ENCODE results near the gene P2RX3. TPM values are rescaled to one million over a fixed set of nuclear protein-coding genes. Genes with fewer than 3 reads are reported as not detected.

Gene P2RX3
- total RNA-seq, 1 donor, result not detected

DNA sequence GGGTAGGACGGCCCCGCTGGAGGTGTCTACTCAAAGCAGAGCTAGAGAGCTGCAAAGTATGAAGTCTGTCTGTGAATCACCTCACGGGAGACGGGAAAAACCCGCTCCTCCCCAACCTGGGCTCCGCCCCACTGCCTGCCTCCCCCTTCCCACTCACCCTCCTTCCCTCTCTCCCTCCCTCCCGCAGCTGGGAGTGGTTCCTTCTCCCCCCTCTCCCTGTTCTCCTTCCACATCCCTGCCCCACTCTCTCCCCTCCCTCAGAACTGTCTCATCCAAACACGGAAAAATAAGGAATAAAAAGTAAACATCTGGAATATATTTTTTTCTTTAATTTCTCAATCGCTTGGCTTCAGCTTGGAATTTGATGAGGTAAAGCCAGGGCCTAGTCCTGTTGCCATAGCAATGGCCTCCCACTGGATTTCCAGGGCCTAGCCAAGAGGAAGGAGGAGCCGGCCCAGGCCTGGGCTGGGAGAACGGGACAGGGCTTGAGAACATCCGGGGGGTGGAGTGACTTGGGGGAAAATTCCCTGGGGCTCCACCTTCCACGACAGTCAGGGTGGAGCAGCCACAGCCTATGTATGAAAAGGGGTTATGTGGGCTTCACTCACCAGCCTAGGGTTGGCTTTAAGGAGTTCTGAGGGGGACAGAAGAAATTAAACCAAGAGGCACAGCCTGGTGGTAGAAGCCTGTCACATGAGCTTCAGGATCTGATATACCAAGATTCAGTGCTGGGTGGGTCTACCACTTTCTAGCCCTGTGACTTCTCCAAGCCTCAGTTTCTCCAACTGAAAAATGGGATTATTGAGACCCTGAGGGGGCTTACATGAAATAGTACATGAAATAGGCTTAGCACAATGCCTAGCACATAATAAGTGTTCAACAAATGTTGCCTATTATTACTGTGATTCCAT, 15.6 kb upstream of the P2RX3 start:
- DNase-seq (ENCODE audit: low read depth), result peak; percentile 99
- H3K4me3 ChIP-seq (ENCODE audit: low read depth, low read length), result peak overlapping the region; percentile 91
- TF ChIP-seq, protein P1, sequence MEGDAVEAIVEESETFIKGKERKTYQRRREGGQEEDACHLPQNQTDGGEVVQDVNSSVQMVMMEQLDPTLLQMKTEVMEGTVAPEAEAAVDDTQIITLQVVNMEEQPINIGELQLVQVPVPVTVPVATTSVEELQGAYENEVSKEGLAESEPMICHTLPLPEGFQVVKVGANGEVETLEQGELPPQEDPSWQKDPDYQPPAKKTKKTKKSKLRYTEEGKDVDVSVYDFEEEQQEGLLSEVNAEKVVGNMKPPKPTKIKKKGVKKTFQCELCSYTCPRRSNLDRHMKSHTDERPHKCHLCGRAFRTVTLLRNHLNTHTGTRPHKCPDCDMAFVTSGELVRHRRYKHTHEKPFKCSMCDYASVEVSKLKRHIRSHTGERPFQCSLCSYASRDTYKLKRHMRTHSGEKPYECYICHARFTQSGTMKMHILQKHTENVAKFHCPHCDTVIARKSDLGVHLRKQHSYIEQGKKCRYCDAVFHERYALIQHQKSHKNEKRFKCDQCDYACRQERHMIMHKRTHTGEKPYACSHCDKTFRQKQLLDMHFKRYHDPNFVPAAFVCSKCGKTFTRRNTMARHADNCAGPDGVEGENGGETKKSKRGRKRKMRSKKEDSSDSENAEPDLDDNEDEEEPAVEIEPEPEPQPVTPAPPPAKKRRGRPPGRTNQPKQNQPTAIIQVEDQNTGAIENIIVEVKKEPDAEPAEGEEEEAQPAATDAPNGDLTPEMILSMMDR (IDR thresholded peaks at IDR 0.05; ENCODE audit: insufficient read depth, low read length), result peak; percentile 27

DNA sequence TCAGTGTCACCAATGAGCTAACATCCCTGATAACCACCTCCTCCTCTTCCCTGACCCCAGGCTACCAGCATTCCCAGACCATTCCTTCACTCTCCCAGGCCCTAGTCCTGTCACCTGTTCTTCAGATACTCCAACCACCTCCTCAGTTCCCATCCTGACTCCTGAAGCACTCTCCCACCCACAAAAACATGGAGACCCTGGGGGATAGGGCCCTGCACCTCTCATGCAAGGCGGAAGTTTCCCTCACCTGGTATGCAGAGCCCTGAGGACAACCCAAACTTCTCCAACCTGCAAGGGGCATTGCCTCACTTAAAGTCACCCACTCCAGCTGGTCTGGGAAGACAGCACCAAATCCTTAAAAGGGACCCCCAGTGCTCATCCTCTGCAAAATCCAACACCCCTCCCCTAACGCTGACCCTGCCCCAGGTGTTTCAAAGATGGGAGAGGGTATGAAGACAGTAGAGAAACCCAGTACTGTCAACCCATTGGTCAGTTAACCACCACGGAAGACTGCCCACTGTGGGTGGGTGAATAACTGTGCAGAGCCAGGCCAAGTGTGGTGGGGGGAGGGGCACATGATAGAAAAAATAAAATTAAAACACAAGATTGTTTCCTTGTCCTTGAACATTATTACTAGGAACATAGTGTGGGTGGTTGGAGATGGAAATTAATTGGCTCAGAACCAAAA, 14.8 kb upstream of the P2RX3 start:
- TF ChIP-seq, protein P1 (IDR thresholded peaks at IDR 0.05; ENCODE audit: insufficient read depth, low read length), result peak; percentile 38
- H3K4me3 ChIP-seq (ENCODE audit: low read depth, low read length), result peak overlapping the region; percentile 91
- peak; percentile 50 for DNase-seq (ENCODE audit: low read depth)

DNA sequence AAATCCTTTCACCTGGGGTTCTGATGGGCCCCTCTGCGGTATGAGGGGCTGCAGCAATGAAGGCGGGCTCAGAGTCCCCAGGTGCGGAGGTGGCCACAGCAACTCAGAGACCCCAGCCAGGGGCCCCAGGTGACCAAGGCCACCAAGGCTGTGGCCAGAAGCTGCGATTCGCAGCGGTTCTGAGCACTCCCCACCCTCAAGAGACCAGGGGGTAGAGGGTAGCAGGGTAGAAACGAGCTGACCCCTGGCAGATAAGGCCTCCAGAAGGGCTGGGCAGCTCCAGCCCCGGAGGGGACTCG, 14.3 kb upstream of the P2RX3 start:
- DNase-seq (ENCODE audit: low read depth), result no peak
- peak overlapping the region; percentile 91 for H3K4me3 ChIP-seq (ENCODE audit: low read depth, low read length)
- TF ChIP-seq, protein P1 (IDR thresholded peaks at IDR 0.05; ENCODE audit: insufficient read depth, low read length), result no peak

DNA sequence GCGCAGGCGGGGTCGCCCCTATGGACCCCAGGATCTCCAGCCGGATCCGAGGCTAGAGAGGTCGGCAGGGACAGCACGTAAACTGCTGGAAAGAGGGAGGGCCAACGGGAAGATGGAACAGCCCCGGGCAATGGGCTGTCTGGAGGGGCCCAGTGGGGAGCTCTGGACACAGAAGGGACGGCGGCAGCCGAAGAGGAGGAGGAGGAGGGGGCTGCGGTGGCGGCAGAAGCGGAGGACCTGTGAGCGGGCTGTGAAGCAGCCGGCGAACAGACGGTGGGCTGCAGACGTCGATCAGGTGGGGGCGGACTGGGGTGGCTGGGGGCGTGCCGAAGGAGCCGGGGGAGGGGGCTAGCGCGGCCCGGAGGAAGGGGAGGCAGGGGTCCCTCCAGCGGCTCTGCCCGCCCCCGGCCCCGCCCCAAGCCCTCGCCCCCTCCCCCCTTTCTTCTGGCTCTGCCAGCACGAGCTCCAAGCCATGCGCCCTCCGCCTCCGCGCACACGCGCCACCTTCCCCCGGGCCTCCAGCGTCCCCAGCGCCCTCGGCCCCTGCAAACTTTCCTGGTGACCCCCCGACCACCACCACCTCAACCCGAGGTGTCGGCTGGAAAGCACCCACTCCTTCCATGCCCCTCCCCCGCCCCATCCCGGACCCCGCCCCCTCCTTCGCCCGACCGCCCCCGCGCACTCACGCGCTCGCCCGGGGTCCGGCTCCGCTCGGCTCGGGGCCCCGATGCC, 13.8 kb upstream of the P2RX3 start:
- peak; percentile 52 for DNase-seq (ENCODE audit: low read depth)
- peak overlapping the region; percentile 91 for H3K4me3 ChIP-seq (ENCODE audit: low read depth, low read length)
- TF ChIP-seq, protein P1 (IDR thresholded peaks at IDR 0.05; ENCODE audit: insufficient read depth, low read length), result no peak

DNA sequence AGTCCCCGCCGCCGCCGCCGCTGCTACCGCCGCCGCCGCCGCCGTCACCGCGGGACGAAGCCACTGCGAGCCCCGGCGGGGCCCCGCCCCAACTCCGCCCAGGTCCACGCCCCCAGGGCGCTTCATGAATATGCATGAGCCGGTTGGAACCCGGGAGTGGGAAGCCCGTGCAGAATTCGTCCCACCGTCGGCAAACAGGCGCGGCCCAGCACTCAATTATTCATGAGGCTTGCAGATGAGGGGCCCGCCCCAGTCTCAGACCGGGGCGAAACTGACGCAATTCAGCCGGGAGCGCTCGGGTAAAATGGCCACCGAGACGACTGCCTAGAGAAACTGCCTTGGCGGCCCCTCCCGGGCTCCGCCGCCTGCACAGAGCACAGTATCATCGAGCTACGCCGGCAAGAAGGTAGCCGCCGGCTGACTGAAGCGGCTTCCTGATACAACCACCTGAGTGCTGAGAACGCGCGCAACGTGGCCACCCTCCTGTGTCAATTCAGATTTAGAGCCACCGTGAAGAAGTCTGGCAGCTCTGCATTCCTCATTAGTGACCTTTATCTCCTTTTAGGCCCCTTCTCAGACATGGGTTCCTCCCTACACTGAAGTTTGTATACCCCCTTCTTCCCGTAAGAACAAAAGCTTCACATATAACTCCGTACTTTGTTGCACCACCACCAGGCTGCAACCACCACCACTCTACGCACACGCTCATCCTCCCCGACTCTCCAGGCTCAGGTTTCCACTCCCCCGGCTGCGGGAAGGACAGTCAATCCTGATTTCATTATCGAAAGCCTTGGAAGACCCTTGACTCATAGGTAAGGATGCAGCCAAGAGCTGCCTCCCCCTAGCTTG, 13.0 kb upstream of the P2RX3 start, which contains the start of gene TNKS1BP1:
Gene TNKS1BP1 (minus strand): TSS at position 67 of the 849 bp plus-strand sequence. CDS start 3,067 bp downstream, outside the sequence.
- TF ChIP-seq, protein P1 (IDR thresholded peaks at IDR 0.05; ENCODE audit: insufficient read depth, low read length), result peak; percentile 8
- H3K4me3 ChIP-seq (ENCODE audit: low read depth, low read length), result peak within 1 kb of the TSS; percentile 91
- peak; percentile 97 for DNase-seq (ENCODE audit: low read depth)

DNA sequence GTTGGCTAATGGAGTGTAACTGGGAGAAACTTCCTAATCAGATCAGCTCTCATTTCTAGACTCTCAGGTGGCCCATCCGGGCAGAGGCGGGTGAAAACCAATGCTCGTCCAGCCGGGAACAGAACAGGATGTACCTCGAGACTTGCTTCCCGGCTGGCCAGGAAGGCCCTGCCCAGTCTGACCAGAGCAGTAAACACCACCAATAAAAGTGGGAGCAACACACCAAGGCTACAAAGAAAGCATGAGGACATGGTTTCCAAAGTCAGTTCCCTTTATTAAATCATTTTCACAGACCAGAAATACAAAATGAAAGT, 12.5 kb upstream of the P2RX3 start:
- TF ChIP-seq, protein P1 (IDR thresholded peaks at IDR 0.05; ENCODE audit: insufficient read depth, low read length), result no peak
- peak overlapping the region; percentile 66 for H3K4me3 ChIP-seq (ENCODE audit: low read depth, low read length)
- no peak for DNase-seq (ENCODE audit: low read depth)

All from fibroblast of the aortic adventitia (primary cell).